HCT116 (cell line): Measurements from ENCODE around the gene ITPR2. TPM values are rescaled to one million over a fixed set of nuclear protein-coding genes. Genes with fewer than 3 reads are reported as not detected.

Source experiments
- ATAC-seq: fragments of 200-7000 bp; cut with Tn5 transposase; 2 replicates; pipeline ENCODE4 v1.9.1; 2020; ENCODE audit warnings: mild to moderate bottlenecking, moderate library complexity
- BruUV-seq: library from RNA; stranded (reverse); fragments of 400-500 nt; replicated peaks from 2 replicates; lab custom pipeline; 2021; lab: Mats Ljungman, UMichigan
- CTCF ChIA-PET: fragments of 300-600 bp; sonication (Branson Sonifier 250); formaldehyde crosslinking; loops from one replicate; lab custom pipeline; 2021; ENCODE audit warnings: antibody characterized with exemption; lab: Charles Lee
- POLR2A ChIA-PET: fragments of 300-600, 350-600 bp; sonication (Branson Sonifier 250); formaldehyde crosslinking; loops from one replicate; lab custom pipeline; 2021; ENCODE audit warnings: antibody characterized with exemption; lab: Charles Lee
- RAD21 ChIA-PET, 2 experiments: fragments of 300-600 bp; sonication (Branson Sonifier 250); formaldehyde crosslinking; loops; one replicate each; lab custom pipeline; 2023; ENCODE audit warnings: low total read pairs in 2 of 2; ENCODE audit not compliant: uncharacterized antibody in 2 of 2, unreplicated experiment in 2 of 2, low non-redundant PET in 1 of 2; lab: Charles Lee
- DNase-seq: peaks from one replicate; pipeline ENCODE4 v3.0.0-alpha.2; 2010; ENCODE audit warnings: low read depth, low spot score
- H2AFZ ChIP-seq: fragments of 200-600 bp; shearing (Covaris generic), sonication (generic); 2 replicates; pipeline ENCODE4 v1.6.1; 2017; ENCODE audit warnings: low read depth, mixed run types, mixed read lengths, antibody characterized with exemption, low read length; ENCODE audit not compliant: poor library complexity, severe bottlenecking
- H3K27ac ChIP-seq: 2 replicates; pipeline ENCODE4 v1.5.1; 2012; ENCODE audit warnings: low read depth, low read length
- H3K27me3 ChIP-seq: fragments of 200-600 bp; sonication (generic); 2 replicates; pipeline ENCODE4 v1.6.1; 2016; ENCODE audit warnings: mixed run types, low read length, mixed read lengths; ENCODE audit not compliant: insufficient read depth
- H3K36me3 ChIP-seq, 2 experiments: fragments of 200-500 bp in 1 of 2; fragments of 200-600 bp in 1 of 2; sonication (Bioruptor generic) in 1 of 2; sonication (generic) in 1 of 2; 2 replicates each; pipeline versions ENCODE4 v1.5.1 to v1.6.1; 2014 to 2016; ENCODE audit warnings: low read length in 2 of 2, inconsistent platforms in 1 of 2, mixed read lengths in 1 of 2, mixed run types in 1 of 2; ENCODE audit not compliant: insufficient read depth in 2 of 2, control insufficient read depth in 1 of 2
- H3K4me1 ChIP-seq, 2 experiments: fragments of 200-600 bp in 1 of 2; sonication (generic) in 1 of 2; 2 replicates each; pipeline versions ENCODE4 v1.5.1 to v1.6.1; 2012 to 2017; ENCODE audit warnings: low read length in 2 of 2, inconsistent platforms in 1 of 2, mild to moderate bottlenecking in 1 of 2, mixed read lengths in 1 of 2, mixed run types in 1 of 2, moderate library complexity in 1 of 2; ENCODE audit not compliant: insufficient read depth in 2 of 2, control insufficient read depth in 1 of 2
- H3K4me2 ChIP-seq: fragments of 200-600 bp; sonication (generic); 2 replicates; pipeline ENCODE4 v1.6.1; 2017; ENCODE audit warnings: mixed run types, low read length, mixed read lengths
- H3K4me3 ChIP-seq, 2 experiments: fragments of 200-600 bp in 1 of 2; sonication (generic) in 1 of 2; replicated peaks in 1 of 2; 2 replicates each; pipeline ENCODE4 v1.5.1; 2011 to 2016; ENCODE audit warnings: low read length in 2 of 2, control low read depth in 1 of 2, low read depth in 1 of 2, mild to moderate bottlenecking in 1 of 2, mixed read lengths in 1 of 2, mixed run types in 1 of 2
- H3K79me2 ChIP-seq: fragments of 200-600 bp; sonication (generic); 2 replicates; pipeline ENCODE4 v1.6.1; 2017; ENCODE audit warnings: mild to moderate bottlenecking, mixed run types, low read length, moderate library complexity, mixed read lengths; ENCODE audit not compliant: insufficient read depth
- H3K9ac ChIP-seq: fragments of 200-600 bp; sonication (generic); 2 replicates; pipeline ENCODE4 v1.6.1; 2016; ENCODE audit warnings: low read length, mixed read lengths
- H3K9me2 ChIP-seq: fragments of 200-600 bp; sonication (generic), shearing (Covaris generic); 2 replicates; pipeline ENCODE4 v1.6.1; 2017; ENCODE audit warnings: mixed run types, mild to moderate bottlenecking, moderate library complexity; ENCODE audit not compliant: insufficient read depth
- H3K9me3 ChIP-seq, 2 experiments: fragments of 200-500 bp in 1 of 2; fragments of 200-600 bp in 1 of 2; sonication (Bioruptor generic) in 1 of 2; sonication (generic) in 1 of 2; 2 replicates each; pipeline ENCODE4 v1.6.1; 2014 to 2017; ENCODE audit warnings: low read length in 2 of 2, mixed read lengths in 2 of 2, inconsistent platforms in 1 of 2, low read depth in 1 of 2, mild to moderate bottlenecking in 1 of 2, mixed run types in 1 of 2, moderate library complexity in 1 of 2; ENCODE audit not compliant: control insufficient read depth in 1 of 2, insufficient read depth in 1 of 2
- H4K20me1 ChIP-seq: fragments of 200-600 bp; sonication (generic), shearing (Covaris generic); 2 replicates; pipeline ENCODE4 v1.6.1; 2017; ENCODE audit warnings: mixed run types, mild to moderate bottlenecking, moderate library complexity; ENCODE audit not compliant: insufficient read depth
- CBX3 ChIP-seq: IDR thresholded peaks from 2 replicates; pipeline ENCODE4 v1.6.1; 2012; ENCODE audit warnings: low read depth
- CEBPB ChIP-seq: IDR thresholded peaks from 2 replicates; pipeline ENCODE4 v1.6.1; 2012; ENCODE audit warnings: low read depth
- CTCF ChIP-seq, 3 experiments: fragments of 200-600 bp in 1 of 3; sonication (generic) in 1 of 3; IDR thresholded peaks in 2 of 3; conservative IDR thresholded peaks in 1 of 3; 2 replicates each; pipeline ENCODE4 v1.5.1; 2012 to 2017; ENCODE audit warnings: low read depth in 2 of 3, low read length in 2 of 3, antibody characterized with exemption in 1 of 3, borderline replicate concordance in 1 of 3, control low read depth in 1 of 3, mild to moderate bottlenecking in 1 of 3, mixed read lengths in 1 of 3, mixed run types in 1 of 3, moderate library complexity in 1 of 3; ENCODE audit not compliant: insufficient read depth in 1 of 3
- ELF1 ChIP-seq: IDR thresholded peaks from 2 replicates; pipeline ENCODE4 v1.6.1; 2012; ENCODE audit warnings: low read depth, borderline replicate concordance
- EZH2phosphoT487 ChIP-seq: fragments of 200-600 bp; IDR thresholded peaks from 2 replicates; pipeline ENCODE4 v1.6.1; 2018; ENCODE audit warnings: antibody characterized with exemption, borderline replicate concordance
- FOSL1 ChIP-seq: IDR thresholded peaks from 2 replicates; pipeline ENCODE4 v1.6.1; 2012; ENCODE audit warnings: low read depth
- JUND ChIP-seq: IDR thresholded peaks from 2 replicates; pipeline ENCODE4 v1.6.1; 2012
- POLR2A ChIP-seq: IDR thresholded peaks from 2 replicates; pipeline ENCODE4 v1.7.0; 2011; ENCODE audit warnings: borderline replicate concordance; ENCODE audit not compliant: insufficient read depth, insufficient read length; ENCODE audit errors: extremely low read depth
- RAD21 ChIP-seq: IDR thresholded peaks from 2 replicates; pipeline ENCODE4 v1.6.1; 2012; ENCODE audit warnings: low read depth, mild to moderate bottlenecking
- SIN3A ChIP-seq: IDR thresholded peaks from 2 replicates; pipeline ENCODE4 v1.6.1; 2012; ENCODE audit warnings: low read depth
- SRF ChIP-seq: IDR thresholded peaks from 2 replicates; pipeline ENCODE4 v1.6.1; 2012; ENCODE audit warnings: low read depth
- TCF7L2 ChIP-seq: IDR thresholded peaks from 2 replicates; pipeline ENCODE4 v1.7.0; 2011; ENCODE audit warnings: borderline replicate concordance, inconsistent platforms; ENCODE audit not compliant: insufficient read depth, insufficient read length; ENCODE audit errors: extremely low read depth
- ZFX ChIP-seq: fragments of 450-650 bp; IDR thresholded peaks from 2 replicates; pipeline ENCODE4 v1.6.1; 2017
- ZNF274 ChIP-seq: fragments of 200-500 bp; sonication (Bioruptor generic); IDR thresholded peaks from 2 replicates; pipeline ENCODE4 v1.6.1; 2014; ENCODE audit warnings: mild to moderate bottlenecking, low read depth, low read length, inconsistent platforms
- intact Hi-C: fragments of 100-400 bp; cut with micrococcal nuclease; formaldehyde crosslinking; loops from 2 replicates; pipeline ENCODE4 v1.10.0; 2022
- total RNA-seq: library from RNA; stranded (reverse); gene quantifications from one replicate; pipeline ENCODE4 v1.2.1, GENCODE V29; 2021; ENCODE audit not compliant: unreplicated experiment
- TF ChIP-seq, protein P1 (sequence below): IDR thresholded peaks from 2 replicates; pipeline ENCODE4 v1.6.1; 2012
- TF ChIP-seq, protein P2 (sequence below): IDR thresholded peaks from 2 replicates; pipeline ENCODE4 v1.6.1; 2012; ENCODE audit warnings: low read depth

ITPR2 gene
- total RNA-seq, 1 experiment from 2014 or later: 6.5 TPM

- TF ChIP-seq ZFX (no peak), CEBPB (no peak), FOSL1 (no peak), ELF1 (no peak), CTCF (IDR thresholded peaks at IDR 0.05 in 2 of 3, conservative IDR thresholded peaks at IDR 0.05 in 1 of 3; ENCODE audit: borderline replicate concordance in 1 of 3, insufficient read depth in 1 of 3, low read depth in 2 of 3, low read length in 2 of 3) (no peak), SRF (no peak), POLR2A (no peak), RAD21 (no peak), EZH2phosphoT487 (no peak), SIN3A (no peak), CBX3 (no peak), ZNF274 (no peak), JUND (no peak), TCF7L2 (no peak)
- TF ChIP-seq, protein P1, sequence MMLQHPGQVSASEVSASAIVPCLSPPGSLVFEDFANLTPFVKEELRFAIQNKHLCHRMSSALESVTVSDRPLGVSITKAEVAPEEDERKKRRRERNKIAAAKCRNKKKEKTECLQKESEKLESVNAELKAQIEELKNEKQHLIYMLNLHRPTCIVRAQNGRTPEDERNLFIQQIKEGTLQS: no peak
- TF ChIP-seq, protein P2, sequence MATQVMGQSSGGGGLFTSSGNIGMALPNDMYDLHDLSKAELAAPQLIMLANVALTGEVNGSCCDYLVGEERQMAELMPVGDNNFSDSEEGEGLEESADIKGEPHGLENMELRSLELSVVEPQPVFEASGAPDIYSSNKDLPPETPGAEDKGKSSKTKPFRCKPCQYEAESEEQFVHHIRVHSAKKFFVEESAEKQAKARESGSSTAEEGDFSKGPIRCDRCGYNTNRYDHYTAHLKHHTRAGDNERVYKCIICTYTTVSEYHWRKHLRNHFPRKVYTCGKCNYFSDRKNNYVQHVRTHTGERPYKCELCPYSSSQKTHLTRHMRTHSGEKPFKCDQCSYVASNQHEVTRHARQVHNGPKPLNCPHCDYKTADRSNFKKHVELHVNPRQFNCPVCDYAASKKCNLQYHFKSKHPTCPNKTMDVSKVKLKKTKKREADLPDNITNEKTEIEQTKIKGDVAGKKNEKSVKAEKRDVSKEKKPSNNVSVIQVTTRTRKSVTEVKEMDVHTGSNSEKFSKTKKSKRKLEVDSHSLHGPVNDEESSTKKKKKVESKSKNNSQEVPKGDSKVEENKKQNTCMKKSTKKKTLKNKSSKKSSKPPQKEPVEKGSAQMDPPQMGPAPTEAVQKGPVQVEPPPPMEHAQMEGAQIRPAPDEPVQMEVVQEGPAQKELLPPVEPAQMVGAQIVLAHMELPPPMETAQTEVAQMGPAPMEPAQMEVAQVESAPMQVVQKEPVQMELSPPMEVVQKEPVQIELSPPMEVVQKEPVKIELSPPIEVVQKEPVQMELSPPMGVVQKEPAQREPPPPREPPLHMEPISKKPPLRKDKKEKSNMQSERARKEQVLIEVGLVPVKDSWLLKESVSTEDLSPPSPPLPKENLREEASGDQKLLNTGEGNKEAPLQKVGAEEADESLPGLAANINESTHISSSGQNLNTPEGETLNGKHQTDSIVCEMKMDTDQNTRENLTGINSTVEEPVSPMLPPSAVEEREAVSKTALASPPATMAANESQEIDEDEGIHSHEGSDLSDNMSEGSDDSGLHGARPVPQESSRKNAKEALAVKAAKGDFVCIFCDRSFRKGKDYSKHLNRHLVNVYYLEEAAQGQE: no peak
- H3K27me3 ChIP-seq: no peaks in the 10 kb centered on the region
- H3K4me1 ChIP-seq: no peaks in the 10 kb centered on the region
- POLR2A ChIA-PET: no interaction called here
- RAD21 ChIA-PET: no interaction called here
- ATAC-seq: no peak
- H3K9ac ChIP-seq: no peak overlapping the region
- H3K9me2 ChIP-seq: no peaks in the 10 kb centered on the region
- CTCF ChIA-PET: no interaction called here
- no peak overlapping the region for H3K4me3 ChIP-seq
- H3K4me2 ChIP-seq: no peak overlapping the region
- no peaks in the 10 kb centered on the region for H3K9me3 ChIP-seq
- no peak for DNase-seq
- BruUV-seq: no TSS peak
- no peak overlapping the region for H3K27ac ChIP-seq
- H4K20me1 ChIP-seq: no peaks in the 10 kb centered on the region
- no peaks in the 10 kb centered on the region for H3K79me2 ChIP-seq
- no peak overlapping the region for H2AFZ ChIP-seq
- intact Hi-C loops: no loop called here
- no peaks in the 10 kb centered on the region for H3K36me3 ChIP-seq
These were observed 365.6 kb downstream of the ITPR2 start for GRCh38 chr12:26467351-26467750.
